Stomach (tissue), 9 donors: ENCODE data around the gene FUT9. TPM values are rescaled to one million over a fixed set of nuclear protein-coding genes. Genes with fewer than 3 reads are reported as not detected.

ENCODE experiments used
- DNase-seq, 2 donors: peaks; one replicate each; pipeline versions ENCODE4 v3.0.0 to v3.0.0-alpha.2; 2013 to 2019
- H3K27ac ChIP-seq, 5 donors: fragments of 200-600 bp in 4 of 5; sonication (generic) in 4 of 5; one replicate each; pipeline ENCODE4 v1.5.1; 2013 to 2019; ENCODE audit warnings: mild to moderate bottlenecking in 1 of 5, moderate library complexity in 1 of 5
- H3K27me3 ChIP-seq, 3 donors: fragments of 200-600 bp; sonication (generic); one replicate each; pipeline ENCODE4 v1.5.1; 2017 to 2019; ENCODE audit warnings: mixed run types in 1 of 3
- H3K36me3 ChIP-seq, 4 donors: fragments of 200-600 bp; sonication (generic); 1 replicate in 3 of 4; 2 replicates in 1 of 4; pipeline ENCODE4 v1.5.1; 2016 to 2019
- H3K4me1 ChIP-seq, 4 donors: fragments of 200-600 bp; sonication (generic); one replicate each; pipeline ENCODE4 v1.5.1; 2016 to 2019
- H3K4me3 ChIP-seq, 4 donors: fragments of 200-600 bp; sonication (generic) in 3 of 4; one replicate each; pipeline ENCODE4 v1.5.1; 2016 to 2019; ENCODE audit warnings: mild to moderate bottlenecking in 1 of 4
- H3K9me3 ChIP-seq, 4 donors: fragments of 200-600 bp; sonication (generic); one replicate each; pipeline ENCODE4 v1.5.1; 2016 to 2019
- EP300 ChIP-seq: sonication (generic); formaldehyde crosslinking; IDR thresholded peaks from one replicate; pipeline ENCODE4 v1.6.1; 2017; ENCODE audit warnings: antibody characterized with exemption
- POLR2A ChIP-seq, 4 donors: fragments of 450-650 bp; IDR thresholded peaks; one replicate each; pipeline ENCODE4 v1.6.1; 2016; ENCODE audit warnings: antibody characterized with exemption in 4 of 4, control low read depth in 2 of 4, mild to moderate bottlenecking in 1 of 4, moderate library complexity in 1 of 4
- POLR2AphosphoS5 ChIP-seq, 3 donors: sonication (generic); formaldehyde crosslinking; IDR thresholded peaks; one replicate each; pipeline ENCODE4 v1.6.1; 2016; ENCODE audit warnings: antibody characterized with exemption in 3 of 3
- WGBS, 5 donors: extraction: QIAGEN DNeasy Blood & Tissue Kit in 3 of 5; methylation state at CpG; one replicate each; pipeline versions ENCODE4 v1.1.5 to v1.1.7; 2013 to 2018; 5-methylcytosine and 5-hydroxymethylcytosine counted together
- intact Hi-C: fragments of 100-400 bp; cut with DNase I; formaldehyde crosslinking; loops from one replicate; pipeline ENCODE4 v1.15.1; 2023; ENCODE audit warnings: low total_unique reads
- polyA plus RNA-seq, 3 donors: library from polyadenylated mRNA; stranded (reverse); fragments of 200-250 nt; gene quantifications; one replicate each; pipeline ENCODE4 v1.2.3, GENCODE V29; 2013
- total RNA-seq, 5 donors: library from RNA; depleted of rRNA; stranded (reverse); fragments of >200 nt; gene quantifications; one replicate each; pipeline versions ENCODE4 v1.1.0 to v1.2.3, GENCODE V29; 2014 to 2016
- TF ChIP-seq, protein P1 (sequence below), 7 experiments: fragments of 450-650 bp in 4 of 7; fragments of 200-600 bp in 3 of 7; sonication (generic) in 3 of 7; IDR thresholded peaks; one replicate each; pipeline ENCODE4 v1.5.1; 2016 to 2019; ENCODE audit warnings: antibody characterized with exemption in 7 of 7, control low read depth in 2 of 7, mild to moderate bottlenecking in 1 of 7
- donor health status: healthy with polysubstance abuse.
- donor health status: Bipolar disorder and iron deficiency.
- donor health status: healthy.

The FUT9 gene
- total and polyA plus RNA-seq, 8 donors = under 0.01 to 98.0 (median 2.5) TPM

DNA sequence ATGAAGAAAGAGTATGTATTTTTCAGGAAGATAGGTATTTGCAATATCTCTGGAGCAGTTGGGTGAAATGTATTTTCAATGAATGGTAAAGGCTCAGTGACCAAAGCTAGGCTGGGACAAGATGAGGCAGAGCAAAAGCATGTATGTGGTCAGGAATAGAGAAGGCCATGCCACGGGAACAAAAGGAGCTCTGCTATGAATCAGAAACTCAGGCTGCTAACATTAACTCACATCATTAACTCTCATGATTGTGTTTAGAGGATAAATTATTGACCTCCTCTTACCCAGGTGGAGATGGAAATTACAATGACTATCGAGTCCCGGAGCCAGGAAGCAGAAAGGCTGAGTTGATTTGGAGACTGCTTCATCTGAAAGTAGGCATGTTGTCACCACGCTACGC lies 220.2 kb downstream of the FUT9 start:
- Histone ChIP-seq H3K27ac (no peak overlapping the region), H3K9me3 (no peaks in the 10 kb centered on the region), H3K36me3 (no peaks in the 10 kb centered on the region), H3K27me3 (no peaks in the 10 kb centered on the region), H3K4me1 (peaks cover 0 to 4% (median 0%) of the 10 kb centered on the region in 4 donors), H3K4me3 (no peak overlapping the region)
- TF ChIP-seq POLR2A (IDR thresholded peaks at IDR 0.05) = no peak
- TF ChIP-seq POLR2AphosphoS5 (IDR thresholded peaks at IDR 0.05) = no peak
- TF ChIP-seq, protein P1, sequence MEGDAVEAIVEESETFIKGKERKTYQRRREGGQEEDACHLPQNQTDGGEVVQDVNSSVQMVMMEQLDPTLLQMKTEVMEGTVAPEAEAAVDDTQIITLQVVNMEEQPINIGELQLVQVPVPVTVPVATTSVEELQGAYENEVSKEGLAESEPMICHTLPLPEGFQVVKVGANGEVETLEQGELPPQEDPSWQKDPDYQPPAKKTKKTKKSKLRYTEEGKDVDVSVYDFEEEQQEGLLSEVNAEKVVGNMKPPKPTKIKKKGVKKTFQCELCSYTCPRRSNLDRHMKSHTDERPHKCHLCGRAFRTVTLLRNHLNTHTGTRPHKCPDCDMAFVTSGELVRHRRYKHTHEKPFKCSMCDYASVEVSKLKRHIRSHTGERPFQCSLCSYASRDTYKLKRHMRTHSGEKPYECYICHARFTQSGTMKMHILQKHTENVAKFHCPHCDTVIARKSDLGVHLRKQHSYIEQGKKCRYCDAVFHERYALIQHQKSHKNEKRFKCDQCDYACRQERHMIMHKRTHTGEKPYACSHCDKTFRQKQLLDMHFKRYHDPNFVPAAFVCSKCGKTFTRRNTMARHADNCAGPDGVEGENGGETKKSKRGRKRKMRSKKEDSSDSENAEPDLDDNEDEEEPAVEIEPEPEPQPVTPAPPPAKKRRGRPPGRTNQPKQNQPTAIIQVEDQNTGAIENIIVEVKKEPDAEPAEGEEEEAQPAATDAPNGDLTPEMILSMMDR (IDR thresholded peaks at IDR 0.05) = no peak
- no peak for TF ChIP-seq EP300
- no peak for DNase-seq
- WGBS, 5 donors = 88 to 94% (median 92%) methylated on average over 5 of the region's 5 CpGs
- intact Hi-C loops = no loop called here

- no peaks in the 10 kb centered on the region for H3K27me3 ChIP-seq
- no peak overlapping the region for H3K27ac ChIP-seq
- H3K36me3 ChIP-seq = no peaks in the 10 kb centered on the region
- TF ChIP-seq, protein P1 (IDR thresholded peaks at IDR 0.05) = no peak
- no peak for TF ChIP-seq POLR2AphosphoS5 (IDR thresholded peaks at IDR 0.05)
- TF ChIP-seq POLR2A (IDR thresholded peaks at IDR 0.05) = no peak
- no peak for TF ChIP-seq EP300
- peaks cover 0 to 4% (median 0%) of the 10 kb centered on the region in 4 donors for H3K4me1 ChIP-seq
- no peak for DNase-seq
- intact Hi-C loops = no loop called here
- H3K9me3 ChIP-seq = no peaks in the 10 kb centered on the region
- H3K4me3 ChIP-seq = no peak overlapping the region
- 64 to 83% (median 77%) methylated on average over 3 of the region's 3 CpGs for WGBS, 5 donors
These were observed 220.7 kb downstream of the FUT9 start for GRCh38 chr6:96236471-96236870.

DNA sequence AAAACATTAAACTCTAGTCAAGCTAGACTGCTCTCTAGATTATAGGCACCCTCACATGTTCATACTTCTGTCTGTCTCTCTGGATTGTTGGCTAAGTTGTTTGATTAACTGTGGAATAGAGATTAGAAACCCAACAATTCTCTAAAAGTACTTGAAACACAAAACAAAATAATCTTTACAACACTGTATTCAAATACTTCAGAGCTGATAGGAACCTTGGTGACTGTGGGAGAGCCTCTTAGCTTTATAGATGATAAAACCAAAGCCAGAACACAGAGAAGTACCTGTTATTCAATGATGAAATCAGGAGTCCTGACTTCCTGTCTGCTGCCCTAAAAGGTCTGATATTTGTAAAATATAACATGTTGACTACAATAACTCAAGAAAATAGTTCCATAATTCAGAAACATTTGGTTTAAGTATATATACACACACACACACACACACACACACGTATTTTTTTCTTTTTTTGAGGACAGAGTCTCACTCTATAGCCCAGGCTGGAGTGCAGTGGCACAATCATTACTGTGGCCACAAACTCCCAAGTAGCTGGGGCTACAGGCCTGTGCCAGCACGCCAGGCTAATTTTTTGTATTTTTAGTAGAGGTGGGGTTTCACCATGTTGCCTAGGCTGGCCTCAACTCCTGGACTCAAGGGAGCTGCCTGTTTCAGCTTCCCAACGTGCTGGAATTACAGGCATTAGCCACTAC lies 222.0 kb downstream of the FUT9 start:
- DNase-seq = peak in 1 of 2 donors; percentile 7
- TF ChIP-seq, protein P1 (IDR thresholded peaks at IDR 0.05) = no peak
- TF ChIP-seq EP300 (no peak), POLR2A (IDR thresholded peaks at IDR 0.05) (no peak), POLR2AphosphoS5 (IDR thresholded peaks at IDR 0.05) (no peak)
- no peaks in the 10 kb centered on the region for H3K9me3 ChIP-seq
- H3K4me3 ChIP-seq = no peak overlapping the region
- peaks cover 0 to 4% (median 0%) of the 10 kb centered on the region in 4 donors for H3K4me1 ChIP-seq
- intact Hi-C loops = no loop called here
- no peak overlapping the region for H3K27ac ChIP-seq
- H3K27me3 ChIP-seq = no peaks in the 10 kb centered on the region
- H3K36me3 ChIP-seq = no peaks in the 10 kb centered on the region
- 37 to 58% (median 48%) methylated on average over 3 of the region's 3 CpGs for WGBS, 5 donors

GRCh38 chr6:96246563-96246962 lies 230.8 kb downstream of the FUT9 start:
- Histone ChIP-seq H3K4me3 (no peak overlapping the region), H3K9me3 (no peaks in the 10 kb centered on the region), H3K36me3 (no peaks in the 10 kb centered on the region), H3K27ac (no peak overlapping the region), H3K27me3 (no peaks in the 10 kb centered on the region), H3K4me1 (peaks cover 0 to 5% (median 0%) of the 10 kb centered on the region in 4 donors)
- intact Hi-C loops = no loop called here
- WGBS, 5 donors = 16 to 30% (median 23%) methylated on average over 2 of the region's 2 CpGs
- no peak for DNase-seq
- TF ChIP-seq, protein P1 (IDR thresholded peaks at IDR 0.05) = no peak
- TF ChIP-seq POLR2AphosphoS5 (IDR thresholded peaks at IDR 0.05) (no peak), EP300 (no peak), POLR2A (IDR thresholded peaks at IDR 0.05) (no peak)
